HepG2 (cell line): ENCODE measurements around the gene ALOX5. TPM values are rescaled to one million over a fixed set of nuclear protein-coding genes. Genes with fewer than 3 reads are reported as not detected.
A peak's percentile ranks its signal among the peaks of the same experiment; 100 is the strongest.

Source experiments
- CEBPB ChIP-seq: IDR thresholded peaks from 2 replicates; pipeline ENCODE4 v1.6.1; 2011; ENCODE audit warnings: low read depth, low read length, improper control_type of control experiment, borderline replicate concordance
- GATAD2A ChIP-seq: IDR thresholded peaks from 2 replicates; pipeline ENCODE4 v1.6.1; 2016
- MTA1 ChIP-seq: sonication (generic); formaldehyde crosslinking; IDR thresholded peaks from 2 replicates; pipeline ENCODE4 v1.4.0; 2020; ENCODE audit warnings: missing genetic modification reagents, mild to moderate bottlenecking, borderline replicate concordance
- TBL1XR1 ChIP-seq: fragments of 150-350 bp; IDR thresholded peaks from 2 replicates; pipeline ENCODE4 v1.6.1; 2014; ENCODE audit warnings: borderline replicate concordance, low read length; ENCODE audit not compliant: partially characterized antibody
- TBX2 ChIP-seq: sonication (generic); formaldehyde crosslinking; IDR thresholded peaks from 2 replicates; pipeline ENCODE4 v1.5.0; 2020; ENCODE audit warnings: missing genetic modification reagents, mild to moderate bottlenecking, borderline replicate concordance
- TCF12 ChIP-seq, 2 experiments: fragments of 450-650 bp in 1 of 2; sonication (generic) in 1 of 2; formaldehyde crosslinking in 1 of 2; IDR thresholded peaks; 2 replicates each; pipeline versions ENCODE4 v1.6.1 to v1.8.0; 2017 to 2022; ENCODE audit warnings: antibody characterized with exemption in 1 of 2, mild to moderate bottlenecking in 1 of 2, missing genetic modification reagents in 1 of 2, moderate library complexity in 1 of 2
- TEAD3 ChIP-seq: optimal IDR thresholded peaks from 2 replicates; pipeline ENCODE3; 2016; ENCODE audit warnings: borderline replicate concordance
- ZNF224 ChIP-seq: sonication (generic); formaldehyde crosslinking; IDR thresholded peaks from 2 replicates; pipeline ENCODE4 v1.5.0; 2020; ENCODE audit warnings: mild to moderate bottlenecking, missing genetic modification reagents
- ZNF550 ChIP-seq: sonication (generic); formaldehyde crosslinking; IDR thresholded peaks from 2 replicates; pipeline ENCODE4 v1.4.0; 2020; ENCODE audit warnings: mild to moderate bottlenecking, missing genetic modification reagents, borderline replicate concordance
- ZNF772 ChIP-seq: sonication (generic); formaldehyde crosslinking; IDR thresholded peaks from 2 replicates; pipeline ENCODE4 v1.5.0; 2020; ENCODE audit warnings: mild to moderate bottlenecking, missing genetic modification reagents
- polyA plus RNA-seq, 8 experiments: library from polyadenylated mRNA; depleted of rRNA in 3 of 8; stranded (reverse) in 7 of 8; unstranded in 1 of 8; fragments of >200 nt; fragmentation: Illumina TruSeq in 4 of 8; extraction: Trizol in 4 of 8; gene quantifications; 2 replicates each; pipeline versions ENCODE4 v1.2.1 to v1.2.3, GENCODE V29; 2011 to 2016; ENCODE audit warnings: low read depth in 4 of 8, missing spikeins in 1 of 8, mixed read lengths in 1 of 8; ENCODE audit not compliant: insufficient read depth in 1 of 8
- total RNA-seq, 5 experiments: library from RNA; depleted of rRNA; stranded (reverse); fragments of >200 nt; fragmentation: Illumina TruSeq; extraction: Trizol; gene quantifications; 2 replicates each; pipeline ENCODE4 v1.2.3, GENCODE V29; 2016; ENCODE audit warnings: low read depth in 1 of 5
- TF ChIP-seq, protein P1 (sequence below): sonication (generic); formaldehyde crosslinking; IDR thresholded peaks from 2 replicates; pipeline ENCODE4 v1.8.1; 2023; ENCODE audit warnings: mild to moderate bottlenecking, missing genetic modification reagents, borderline replicate concordance
- TF ChIP-seq, protein P2 (sequence below): sonication (generic); formaldehyde crosslinking; IDR thresholded peaks from 2 replicates; pipeline ENCODE4 v1.8.1; 2023; ENCODE audit warnings: mild to moderate bottlenecking, inconsistent platforms, moderate library complexity, missing genetic modification reagents, borderline replicate concordance
- TF ChIP-seq, protein P3 (sequence below): sonication (generic); formaldehyde crosslinking; IDR thresholded peaks from 2 replicates; pipeline ENCODE4 v1.4.0; 2020; ENCODE audit warnings: missing genetic modification reagents
- TF ChIP-seq, protein P4 (sequence below): sonication (generic); formaldehyde crosslinking; IDR thresholded peaks from 2 replicates; pipeline ENCODE4 v1.4.0; 2020; ENCODE audit warnings: missing genetic modification reagents
- TF ChIP-seq, protein P5 (sequence below): sonication (generic); formaldehyde crosslinking; IDR thresholded peaks from 2 replicates; pipeline ENCODE4 v1.4.0; 2020; ENCODE audit warnings: mild to moderate bottlenecking, missing genetic modification reagents, borderline replicate concordance
- TF ChIP-seq, protein P6 (sequence below): sonication (generic); formaldehyde crosslinking; IDR thresholded peaks from 2 replicates; pipeline ENCODE4 v1.9.0; 2022; ENCODE audit warnings: low read depth, missing genetic modification reagents

The ALOX5 gene
- total and polyA plus RNA-seq, 2 of the 13 experiments (the other 11 are each of a cell fraction or from before 2014, with no cell fraction given) = 0.04 TPM; not detected in 1

DNA sequence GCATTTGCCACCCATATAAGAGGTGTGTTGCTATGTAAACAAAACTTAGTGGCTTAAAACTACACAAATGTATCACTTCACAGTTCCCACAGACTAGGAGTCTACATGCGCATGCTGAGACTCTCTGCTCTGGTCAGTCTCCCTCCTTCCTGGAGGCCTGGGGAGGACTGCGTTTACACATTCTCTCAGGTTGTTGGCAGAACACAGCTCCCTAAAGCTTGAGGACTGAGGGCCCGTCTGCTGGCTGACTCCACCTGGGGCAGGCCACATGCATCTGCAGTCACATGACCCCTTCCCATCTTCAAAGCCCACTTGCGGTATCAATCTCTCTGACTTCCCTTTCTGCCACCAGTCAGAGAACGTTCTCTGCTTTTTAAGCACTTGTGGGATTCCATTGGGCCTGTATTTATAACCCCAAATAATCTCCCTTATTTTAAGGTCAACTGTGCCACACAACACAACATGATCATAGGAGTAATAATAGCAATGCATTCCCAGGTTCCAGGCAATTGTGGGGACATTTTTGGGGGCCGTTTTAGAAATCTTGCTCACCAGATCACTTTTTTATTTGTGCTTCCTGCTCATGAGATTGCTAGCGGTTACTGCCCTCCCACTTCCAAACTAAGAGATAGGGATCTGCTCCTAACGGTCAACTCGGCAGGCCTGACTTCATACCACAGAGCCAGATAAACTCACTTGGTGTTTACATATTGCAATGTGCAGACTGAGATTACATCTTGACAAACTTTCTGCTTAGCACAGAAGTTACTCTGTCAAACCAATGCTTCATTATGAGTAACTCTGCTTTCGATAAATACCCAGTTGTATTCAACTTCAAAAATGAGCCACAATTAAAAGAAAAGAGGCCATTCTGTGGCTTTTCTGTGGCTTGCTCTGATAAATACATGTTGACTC lies 96.3 kb downstream of the ALOX5 start (continued):
- TF ChIP-seq, protein P1, sequence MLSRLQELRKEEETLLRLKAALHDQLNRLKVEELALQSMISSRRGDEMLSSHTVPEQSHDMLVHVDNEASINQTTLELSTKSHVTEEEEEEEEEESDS (CRISPR knock-in tag) = no peak
- TF ChIP-seq CEBPB (peak; percentile 70), ZNF550 (CRISPR knock-in tag) (no peak), MTA1 (no peak), ZNF224 (CRISPR knock-in tag) (no peak), GATAD2A (CRISPR knock-in tag) (peak; percentile 80), ZNF772 (CRISPR knock-in tag) (no peak), TEAD3 (CRISPR knock-in tag) (peak; percentile 85), TBX2 (CRISPR knock-in tag) (peak; percentile 27; the same call in 1 of the 2 replicates), TCF12 (IDR thresholded peaks at IDR 0.05) (no peak), TCF12 (CRISPR knock-in tag; IDR thresholded peaks at IDR 0.05) (no peak), TBL1XR1 (no peak)
- TF ChIP-seq, protein P2, sequence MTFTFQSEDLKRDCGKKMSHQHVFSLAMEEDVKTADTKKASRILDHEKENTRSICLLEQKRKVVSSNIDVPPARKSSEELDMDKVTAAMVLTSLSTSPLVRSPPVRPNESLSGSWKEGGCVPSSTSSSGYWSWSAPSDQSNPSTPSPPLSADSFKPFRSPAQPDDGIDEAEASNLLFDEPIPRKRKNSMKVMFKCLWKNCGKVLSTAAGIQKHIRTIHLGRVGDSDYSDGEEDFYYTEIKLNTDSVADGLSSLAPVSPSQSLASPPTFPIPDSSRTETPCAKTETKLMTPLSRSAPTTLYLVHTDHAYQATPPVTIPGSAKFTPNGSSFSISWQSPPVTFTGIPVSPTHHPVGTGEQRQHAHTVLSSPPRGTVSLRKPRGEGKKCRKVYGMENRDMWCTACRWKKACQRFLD (CRISPR knock-in tag) = no peak
- TF ChIP-seq, protein P3, sequence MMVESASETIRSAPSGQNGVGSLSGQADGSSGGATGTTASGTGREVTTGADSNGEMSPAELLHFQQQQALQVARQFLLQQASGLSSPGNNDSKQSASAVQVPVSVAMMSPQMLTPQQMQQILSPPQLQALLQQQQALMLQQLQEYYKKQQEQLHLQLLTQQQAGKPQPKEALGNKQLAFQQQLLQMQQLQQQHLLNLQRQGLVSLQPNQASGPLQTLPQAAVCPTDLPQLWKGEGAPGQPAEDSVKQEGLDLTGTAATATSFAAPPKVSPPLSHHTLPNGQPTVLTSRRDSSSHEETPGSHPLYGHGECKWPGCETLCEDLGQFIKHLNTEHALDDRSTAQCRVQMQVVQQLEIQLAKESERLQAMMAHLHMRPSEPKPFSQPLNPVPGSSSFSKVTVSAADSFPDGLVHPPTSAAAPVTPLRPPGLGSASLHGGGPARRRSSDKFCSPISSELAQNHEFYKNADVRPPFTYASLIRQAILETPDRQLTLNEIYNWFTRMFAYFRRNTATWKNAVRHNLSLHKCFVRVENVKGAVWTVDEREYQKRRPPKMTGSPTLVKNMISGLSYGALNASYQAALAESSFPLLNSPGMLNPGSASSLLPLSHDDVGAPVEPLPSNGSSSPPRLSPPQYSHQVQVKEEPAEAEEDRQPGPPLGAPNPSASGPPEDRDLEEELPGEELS (CRISPR knock-in tag) = peak; percentile 87
- TF ChIP-seq, protein P4, sequence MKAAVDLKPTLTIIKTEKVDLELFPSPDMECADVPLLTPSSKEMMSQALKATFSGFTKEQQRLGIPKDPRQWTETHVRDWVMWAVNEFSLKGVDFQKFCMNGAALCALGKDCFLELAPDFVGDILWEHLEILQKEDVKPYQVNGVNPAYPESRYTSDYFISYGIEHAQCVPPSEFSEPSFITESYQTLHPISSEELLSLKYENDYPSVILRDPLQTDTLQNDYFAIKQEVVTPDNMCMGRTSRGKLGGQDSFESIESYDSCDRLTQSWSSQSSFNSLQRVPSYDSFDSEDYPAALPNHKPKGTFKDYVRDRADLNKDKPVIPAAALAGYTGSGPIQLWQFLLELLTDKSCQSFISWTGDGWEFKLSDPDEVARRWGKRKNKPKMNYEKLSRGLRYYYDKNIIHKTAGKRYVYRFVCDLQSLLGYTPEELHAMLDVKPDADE (CRISPR knock-in tag) = no peak
- TF ChIP-seq, protein P5, sequence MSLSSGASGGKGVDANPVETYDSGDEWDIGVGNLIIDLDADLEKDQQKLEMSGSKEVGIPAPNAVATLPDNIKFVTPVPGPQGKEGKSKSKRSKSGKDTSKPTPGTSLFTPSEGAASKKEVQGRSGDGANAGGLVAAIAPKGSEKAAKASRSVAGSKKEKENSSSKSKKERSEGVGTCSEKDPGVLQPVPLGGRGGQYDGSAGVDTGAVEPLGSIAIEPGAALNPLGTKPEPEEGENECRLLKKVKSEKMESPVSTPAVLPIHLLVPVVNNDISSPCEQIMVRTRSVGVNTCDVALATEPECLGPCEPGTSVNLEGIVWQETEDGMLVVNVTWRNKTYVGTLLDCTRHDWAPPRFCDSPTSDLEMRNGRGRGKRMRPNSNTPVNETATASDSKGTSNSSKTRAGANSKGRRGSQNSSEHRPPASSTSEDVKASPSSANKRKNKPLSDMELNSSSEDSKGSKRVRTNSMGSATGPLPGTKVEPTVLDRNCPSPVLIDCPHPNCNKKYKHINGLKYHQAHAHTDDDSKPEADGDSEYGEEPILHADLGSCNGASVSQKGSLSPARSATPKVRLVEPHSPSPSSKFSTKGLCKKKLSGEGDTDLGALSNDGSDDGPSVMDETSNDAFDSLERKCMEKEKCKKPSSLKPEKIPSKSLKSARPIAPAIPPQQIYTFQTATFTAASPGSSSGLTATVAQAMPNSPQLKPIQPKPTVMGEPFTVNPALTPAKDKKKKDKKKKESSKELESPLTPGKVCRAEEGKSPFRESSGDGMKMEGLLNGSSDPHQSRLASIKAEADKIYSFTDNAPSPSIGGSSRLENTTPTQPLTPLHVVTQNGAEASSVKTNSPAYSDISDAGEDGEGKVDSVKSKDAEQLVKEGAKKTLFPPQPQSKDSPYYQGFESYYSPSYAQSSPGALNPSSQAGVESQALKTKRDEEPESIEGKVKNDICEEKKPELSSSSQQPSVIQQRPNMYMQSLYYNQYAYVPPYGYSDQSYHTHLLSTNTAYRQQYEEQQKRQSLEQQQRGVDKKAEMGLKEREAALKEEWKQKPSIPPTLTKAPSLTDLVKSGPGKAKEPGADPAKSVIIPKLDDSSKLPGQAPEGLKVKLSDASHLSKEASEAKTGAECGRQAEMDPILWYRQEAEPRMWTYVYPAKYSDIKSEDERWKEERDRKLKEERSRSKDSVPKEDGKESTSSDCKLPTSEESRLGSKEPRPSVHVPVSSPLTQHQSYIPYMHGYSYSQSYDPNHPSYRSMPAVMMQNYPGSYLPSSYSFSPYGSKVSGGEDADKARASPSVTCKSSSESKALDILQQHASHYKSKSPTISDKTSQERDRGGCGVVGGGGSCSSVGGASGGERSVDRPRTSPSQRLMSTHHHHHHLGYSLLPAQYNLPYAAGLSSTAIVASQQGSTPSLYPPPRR (CRISPR knock-in tag) = peak; percentile 45; the same call in 1 of the 2 replicates
- TF ChIP-seq, protein P6, sequence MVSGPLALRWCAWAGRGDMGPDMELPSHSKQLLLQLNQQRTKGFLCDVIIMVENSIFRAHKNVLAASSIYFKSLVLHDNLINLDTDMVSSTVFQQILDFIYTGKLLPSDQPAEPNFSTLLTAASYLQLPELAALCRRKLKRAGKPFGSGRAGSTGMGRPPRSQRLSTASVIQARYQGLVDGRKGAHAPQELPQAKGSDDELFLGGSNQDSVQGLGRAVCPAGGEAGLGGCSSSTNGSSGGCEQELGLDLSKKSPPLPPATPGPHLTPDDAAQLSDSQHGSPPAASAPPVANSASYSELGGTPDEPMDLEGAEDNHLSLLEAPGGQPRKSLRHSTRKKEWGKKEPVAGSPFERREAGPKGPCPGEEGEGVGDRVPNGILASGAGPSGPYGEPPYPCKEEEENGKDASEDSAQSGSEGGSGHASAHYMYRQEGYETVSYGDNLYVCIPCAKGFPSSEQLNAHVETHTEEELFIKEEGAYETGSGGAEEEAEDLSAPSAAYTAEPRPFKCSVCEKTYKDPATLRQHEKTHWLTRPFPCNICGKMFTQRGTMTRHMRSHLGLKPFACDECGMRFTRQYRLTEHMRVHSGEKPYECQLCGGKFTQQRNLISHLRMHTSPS (CRISPR knock-in tag) = no peak
